Germinal center (tissue), 1 donor: ENCODE measurements around the gene TAC4.

Experiments used
- DNase-seq: peaks from one replicate; pipeline ENCODE4 v3.0.0; 2012; ENCODE audit warnings: mixed read lengths, low spot score

TAC4 gene

GRCh38 chr17:49848019-49848473 is at the start of gene TAC4:
Gene TAC4 (minus strand): TSS chr17:49848069. CDS start chr17:49848017, 52 bp downstream.
- DNase-seq, result no peak

GRCh38 chr17:49896860-49897259 is 49.0 kb upstream of the TAC4 start:
- no peak for DNase-seq

- DNase-seq, result no peak
Observed at GRCh38 chr17:49896222-49896621, 48.4 kb upstream of the TAC4 start.

GRCh38 chr17:49895812-49896211 is 47.9 kb upstream of the TAC4 start:
- no peak for DNase-seq

- no peak for DNase-seq
Observed at GRCh38 chr17:49894761-49895160, 46.9 kb upstream of the TAC4 start.

GRCh38 chr17:49891694-49892389 is 44.0 kb upstream of the TAC4 start:
- DNase-seq, result no peak

GRCh38 chr17:49891271-49891670 is 43.4 kb upstream of the TAC4 start:
- DNase-seq, result no peak

- no peak for DNase-seq
Observed at GRCh38 chr17:49890852-49891251, 43.0 kb upstream of the TAC4 start.

GRCh38 chr17:49890077-49890821 is 42.4 kb upstream of the TAC4 start:
- no peak for DNase-seq

GRCh38 chr17:49889500-49889899 is 41.6 kb upstream of the TAC4 start:
- DNase-seq, result no peak

GRCh38 chr17:49887744-49888360 is 40.0 kb upstream of the TAC4 start:
- no peak for DNase-seq

GRCh38 chr17:49887086-49887743 is 39.3 kb upstream of the TAC4 start:
- no peak for DNase-seq

GRCh38 chr17:49886036-49886435 is 38.2 kb upstream of the TAC4 start:
- DNase-seq, result no peak

GRCh38 chr17:49882434-49882833 is 34.6 kb upstream of the TAC4 start:
- DNase-seq, result no peak

GRCh38 chr17:49881054-49881402 is 33.2 kb upstream of the TAC4 start:
- no peak for DNase-seq

GRCh38 chr17:49880291-49881053 is 32.6 kb upstream of the TAC4 start:
- DNase-seq, result peak; percentile 90

- no peak for DNase-seq
Observed at GRCh38 chr17:49878931-49879904, 31.3 kb upstream of the TAC4 start.

GRCh38 chr17:49875685-49876084 is 27.8 kb upstream of the TAC4 start:
- no peak for DNase-seq

GRCh38 chr17:49874911-49875310 is 27.0 kb upstream of the TAC4 start:
- DNase-seq, result no peak

GRCh38 chr17:49873926-49874325 is 26.1 kb upstream of the TAC4 start:
- DNase-seq, result no peak

- no peak for DNase-seq
Observed at GRCh38 chr17:49873466-49873865, 25.6 kb upstream of the TAC4 start.
